ENCODE measurements around the gene MRM2.

GRCh38 chr7:2190531-2190930, 51.5 kb downstream of the MRM2 start:
- TF ChIP-seq CTCF (IDR thresholded peaks at IDR 0.05) (no peak), POLR2A (IDR thresholded peaks at IDR 0.05) (no peak), POLR2AphosphoS5 (IDR thresholded peaks at IDR 0.05) (no peak), EP300 (IDR thresholded peaks at IDR 0.05) (no peak)

Measured in stomach (tissue), 4 donors.